Subcutaneous abdominal adipose tissue (tissue), 5 donors: Measurements from ENCODE around the gene BEGAIN.

ENCODE experiments used
- H3K27ac ChIP-seq: one replicate; pipeline ENCODE4 v1.7.0; 2013; ENCODE audit warnings: low read depth, mild to moderate bottlenecking, inconsistent platforms, low read length, moderate library complexity
- H3K27me3 ChIP-seq, 5 donors: one replicate each; pipeline ENCODE4 v1.7.0; 2013; ENCODE audit warnings: low read length in 5 of 5, inconsistent platforms in 1 of 5; ENCODE audit not compliant: control insufficient read depth in 5 of 5, insufficient read depth in 4 of 5
- H3K36me3 ChIP-seq, 5 donors: one replicate each; pipeline ENCODE4 v1.7.0; 2013; ENCODE audit warnings: low read length in 5 of 5; ENCODE audit not compliant: control insufficient read depth in 5 of 5, insufficient read depth in 5 of 5
- H3K4me1 ChIP-seq, 5 donors: one replicate each; pipeline ENCODE4 v1.7.0; 2013; ENCODE audit warnings: low read length in 5 of 5, mild to moderate bottlenecking in 3 of 5, moderate library complexity in 1 of 5; ENCODE audit not compliant: control insufficient read depth in 5 of 5, insufficient read depth in 5 of 5
- H3K4me3 ChIP-seq, 5 donors: one replicate each; pipeline ENCODE4 v1.7.0; 2013; ENCODE audit warnings: low read length in 5 of 5, low read depth in 1 of 5
- H3K9ac ChIP-seq, 5 donors: one replicate each; pipeline ENCODE4 v1.7.0; 2013; ENCODE audit warnings: low read length in 5 of 5, mild to moderate bottlenecking in 4 of 5, moderate library complexity in 3 of 5
- H3K9me3 ChIP-seq, 5 donors: one replicate each; pipeline ENCODE4 v1.7.0; 2013; ENCODE audit warnings: low read length in 5 of 5; ENCODE audit not compliant: control insufficient read depth in 5 of 5
- donor health status: healthy.
- donor health status: healthy.
- donor health status: healthy.
- donor health status: healthy.
- donor health status: healthy.

The BEGAIN gene

DNA sequence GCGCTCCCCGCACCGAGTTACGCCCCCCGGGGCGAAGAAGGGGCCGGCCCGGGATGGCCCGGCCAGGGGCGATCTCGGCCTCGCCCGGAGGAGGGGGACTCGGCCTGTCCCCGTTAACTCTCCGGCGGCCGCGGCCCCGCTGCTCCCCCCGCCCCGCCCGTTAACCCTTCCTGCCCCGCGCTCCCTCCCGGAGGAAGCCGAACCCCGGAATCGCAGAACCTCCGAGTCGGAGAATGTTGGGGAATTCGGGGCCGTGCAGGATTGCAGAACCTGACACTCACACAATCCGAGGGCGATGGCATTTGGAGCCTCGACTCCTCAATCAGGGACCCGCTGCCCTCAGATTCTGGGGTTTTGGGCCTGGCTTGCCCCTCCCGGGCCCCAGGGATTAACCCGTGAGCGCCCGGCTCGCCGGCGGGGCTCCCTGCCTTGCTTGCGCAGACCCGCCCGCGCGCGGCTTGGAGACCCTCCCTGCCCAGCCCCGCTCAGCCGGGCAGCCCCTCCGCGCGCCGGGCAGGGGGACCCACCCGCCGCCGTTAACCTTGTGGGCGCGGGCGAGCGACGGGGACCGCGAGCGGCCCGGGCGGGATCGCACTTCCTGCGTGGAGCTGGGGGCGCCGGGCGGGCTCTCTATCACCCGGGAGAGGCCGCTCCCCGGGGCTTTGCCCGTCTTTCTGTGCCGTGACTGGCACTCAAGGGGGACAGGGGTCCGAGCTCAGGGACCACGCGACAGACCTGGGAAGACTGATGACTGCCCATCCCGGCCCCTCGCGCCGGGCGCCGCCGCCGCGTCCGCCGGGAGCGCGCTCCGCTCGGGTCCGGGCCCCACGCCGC, 18.8 kb downstream of the BEGAIN start:
- Histone ChIP-seq H3K9me3 (no peaks in the 10 kb centered on the region), H3K4me3 (peak overlapping the region in 3 of 5 donors; percentile 30 to 46 (median 39)), H3K36me3 (no peaks in the 10 kb centered on the region), H3K27me3 (peaks cover 43 to 66% (median 57%) of the 10 kb centered on the region in 5 donors), H3K9ac (no peak overlapping the region), H3K4me1 (peaks cover 0 to 27% (median 12%) of the 10 kb centered on the region in 5 donors), H3K27ac (no peak overlapping the region)

DNA sequence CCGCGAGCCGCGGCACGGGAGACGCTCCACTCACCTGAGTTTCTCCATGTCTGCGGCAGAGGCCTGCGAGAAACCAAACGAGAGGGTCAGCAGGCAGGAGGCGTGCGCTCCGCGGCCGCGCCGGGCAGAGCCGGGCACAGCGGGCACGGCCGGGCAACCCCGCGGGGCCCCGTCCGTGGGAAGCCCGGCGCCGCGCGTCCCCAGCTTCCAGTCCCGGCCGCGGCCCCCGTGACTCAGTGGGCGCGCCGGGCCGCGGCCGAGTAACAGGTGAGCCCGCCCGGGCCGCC, 19.4 kb downstream of the BEGAIN start:
- Histone ChIP-seq H3K27ac (no peak overlapping the region), H3K4me3 (peak overlapping the region in 3 of 5 donors; percentile 17 to 51 (median 46)), H3K27me3 (peaks cover 42 to 63% (median 54%) of the 10 kb centered on the region in 5 donors), H3K9ac (no peak overlapping the region), H3K4me1 (peaks cover 0 to 27% (median 12%) of the 10 kb centered on the region in 5 donors), H3K9me3 (no peaks in the 10 kb centered on the region), H3K36me3 (no peaks in the 10 kb centered on the region)

DNA sequence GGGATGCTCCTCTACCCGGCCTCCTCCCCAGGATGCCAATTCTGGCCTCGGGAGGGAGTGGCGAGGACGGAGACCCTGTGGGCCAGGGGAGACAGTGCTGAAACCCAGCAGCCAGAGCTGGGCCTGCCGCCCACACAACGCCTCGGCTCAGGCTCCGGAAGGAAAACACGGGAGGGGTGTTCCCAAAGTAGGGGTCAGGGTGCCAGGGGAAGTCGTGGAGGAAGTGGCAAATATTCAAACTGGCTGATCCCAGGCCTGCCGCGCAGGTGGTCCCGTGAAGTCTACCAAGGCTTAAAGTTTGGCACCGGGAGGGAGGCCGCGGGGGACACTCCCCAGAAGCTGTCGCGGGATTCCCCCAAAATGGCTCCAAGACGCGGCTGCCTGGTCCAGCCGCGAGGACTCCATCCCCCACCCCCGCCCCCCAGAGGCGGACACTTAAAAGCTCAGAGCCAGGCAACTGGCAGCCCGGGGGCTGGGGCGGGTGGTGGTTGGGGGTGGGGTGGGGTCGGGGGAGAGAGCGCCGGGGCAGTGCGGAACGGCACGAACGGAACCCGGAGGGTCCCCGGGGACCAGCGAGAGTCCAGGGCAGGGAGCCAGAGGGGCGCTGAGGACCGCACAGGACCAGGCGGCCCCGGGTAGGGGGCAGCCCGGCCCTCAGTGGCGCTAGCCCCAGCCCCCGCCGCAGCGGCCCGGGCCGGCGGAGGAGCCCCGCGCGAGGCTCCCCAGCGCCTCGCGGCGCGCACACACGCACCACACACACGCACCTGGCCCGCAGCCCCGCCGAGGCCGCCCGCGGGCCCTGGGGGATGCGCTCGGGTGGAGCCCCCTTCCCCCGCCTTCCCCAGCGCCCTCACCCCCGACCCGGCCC, 20.0 kb downstream of the BEGAIN start:
- H3K9me3 ChIP-seq, result no peaks in the 10 kb centered on the region
- peak overlapping the region in 4 of 5 donors; percentile 46 to 51 (median 48) for H3K4me3 ChIP-seq
- no peak overlapping the region for H3K27ac ChIP-seq
- no peak overlapping the region for H3K9ac ChIP-seq
- H3K36me3 ChIP-seq, result no peaks in the 10 kb centered on the region
- peaks cover 0 to 27% (median 12%) of the 10 kb centered on the region in 5 donors for H3K4me1 ChIP-seq
- peaks cover 36 to 57% (median 50%) of the 10 kb centered on the region in 5 donors for H3K27me3 ChIP-seq

DNA sequence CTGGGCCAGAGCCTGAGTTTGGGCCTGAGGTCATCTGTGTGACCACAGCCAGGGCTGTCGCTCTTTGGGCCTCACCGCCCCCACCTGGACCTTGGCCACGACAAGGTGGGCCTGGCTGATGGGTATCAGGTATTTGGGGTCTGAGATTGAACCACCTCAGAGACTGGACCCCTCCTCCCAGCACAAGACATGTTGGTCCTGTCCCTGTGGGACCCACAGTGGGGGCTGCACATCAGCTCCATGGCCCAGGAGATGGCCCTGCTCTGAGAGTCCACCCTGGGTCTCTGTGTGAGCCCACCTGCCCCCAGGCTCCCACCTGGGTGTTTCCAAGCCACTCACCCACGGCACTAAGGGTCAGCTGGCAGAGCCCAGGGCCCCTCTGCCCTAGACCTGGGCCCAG, 20.6 kb downstream of the BEGAIN start:
- Histone ChIP-seq H3K4me3 (peak overlapping the region in 1 of 5 donors; percentile 46), H3K9ac (no peak overlapping the region), H3K27ac (no peak overlapping the region), H3K4me1 (peaks cover 0 to 27% (median 12%) of the 10 kb centered on the region in 5 donors), H3K27me3 (peaks cover 34 to 51% (median 45%) of the 10 kb centered on the region in 5 donors), H3K9me3 (no peaks in the 10 kb centered on the region), H3K36me3 (no peaks in the 10 kb centered on the region)

DNA sequence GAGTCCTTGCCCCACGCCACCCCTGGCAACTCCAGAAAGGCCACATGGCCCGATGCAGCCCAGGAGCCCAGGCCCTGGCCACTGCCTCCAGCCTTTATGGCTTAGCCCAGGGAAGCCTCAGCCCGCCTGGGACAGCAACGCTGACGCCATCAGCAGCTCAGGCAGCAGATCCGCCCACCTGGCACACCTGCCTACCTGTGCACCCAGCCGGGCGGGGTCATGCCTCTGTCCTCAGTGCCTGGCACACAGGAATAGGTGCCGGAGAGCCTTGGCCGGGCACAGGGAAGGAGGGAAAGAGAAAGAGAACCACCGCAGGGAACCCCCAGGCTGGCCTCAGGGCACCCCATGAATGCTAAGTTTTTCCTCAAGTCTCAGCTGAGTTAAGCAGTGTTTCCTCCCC, 21.1 kb downstream of the BEGAIN start:
- peaks cover 34 to 47% (median 42%) of the 10 kb centered on the region in 5 donors for H3K27me3 ChIP-seq
- no peak overlapping the region for H3K27ac ChIP-seq

DNA sequence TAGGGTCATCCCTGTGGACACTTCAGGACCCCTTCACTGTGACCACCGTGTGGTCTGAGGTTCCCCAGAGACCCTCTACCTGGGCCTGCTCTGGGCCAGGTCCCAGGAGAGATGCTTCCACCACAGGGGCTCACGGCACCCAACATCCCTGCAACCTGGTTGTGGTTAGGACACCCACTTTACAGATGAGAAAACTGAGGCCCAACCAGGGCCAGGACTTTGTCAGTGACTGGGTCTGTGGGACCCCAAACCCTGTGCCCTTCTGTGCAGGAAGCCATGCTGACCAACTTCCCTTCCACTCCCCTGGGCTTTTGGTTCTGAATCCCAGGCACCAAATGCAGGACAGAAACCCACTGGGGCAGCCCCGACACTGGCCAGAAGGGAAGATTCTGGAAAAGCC, 21.6 kb downstream of the BEGAIN start:
- no peak overlapping the region for H3K27ac ChIP-seq
- no peak overlapping the region for H3K9ac ChIP-seq
- no peaks in the 10 kb centered on the region for H3K36me3 ChIP-seq
- no peak overlapping the region for H3K4me3 ChIP-seq
- no peaks in the 10 kb centered on the region for H3K9me3 ChIP-seq
- H3K27me3 ChIP-seq, result peaks cover 29 to 46% (median 38%) of the 10 kb centered on the region in 5 donors
- H3K4me1 ChIP-seq, result peaks cover 0 to 27% (median 12%) of the 10 kb centered on the region in 5 donors

More for the DNA sequence above, 21.1 kb downstream of the BEGAIN start:
- H3K4me1 ChIP-seq, result peaks cover 0 to 27% (median 12%) of the 10 kb centered on the region in 5 donors
- no peak overlapping the region for H3K4me3 ChIP-seq
- H3K9me3 ChIP-seq, result no peaks in the 10 kb centered on the region
- H3K36me3 ChIP-seq, result no peaks in the 10 kb centered on the region
- no peak overlapping the region for H3K9ac ChIP-seq

DNA sequence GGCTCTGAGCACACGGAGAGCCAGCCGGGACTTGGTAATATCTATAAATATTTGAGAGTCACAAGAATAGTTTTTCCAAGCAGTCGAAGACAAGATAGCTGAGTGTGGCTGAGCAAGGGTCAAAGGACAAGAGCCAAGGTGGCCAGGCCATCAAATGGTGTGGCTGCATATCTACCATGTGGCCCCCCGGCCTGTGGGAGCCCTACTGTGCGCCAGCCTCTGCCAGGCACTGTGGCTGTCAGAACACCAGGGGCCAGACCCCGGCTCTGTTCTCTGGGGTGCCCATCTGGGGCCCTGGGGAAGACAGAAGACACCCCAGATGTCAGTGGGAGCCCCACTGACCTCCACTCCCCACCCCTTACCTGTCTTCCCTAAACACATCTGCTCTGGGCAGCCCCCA, 22.7 kb downstream of the BEGAIN start:
- H3K27me3 ChIP-seq, result peaks cover 20 to 41% (median 27%) of the 10 kb centered on the region in 5 donors
- H3K9me3 ChIP-seq, result no peaks in the 10 kb centered on the region

DNA sequence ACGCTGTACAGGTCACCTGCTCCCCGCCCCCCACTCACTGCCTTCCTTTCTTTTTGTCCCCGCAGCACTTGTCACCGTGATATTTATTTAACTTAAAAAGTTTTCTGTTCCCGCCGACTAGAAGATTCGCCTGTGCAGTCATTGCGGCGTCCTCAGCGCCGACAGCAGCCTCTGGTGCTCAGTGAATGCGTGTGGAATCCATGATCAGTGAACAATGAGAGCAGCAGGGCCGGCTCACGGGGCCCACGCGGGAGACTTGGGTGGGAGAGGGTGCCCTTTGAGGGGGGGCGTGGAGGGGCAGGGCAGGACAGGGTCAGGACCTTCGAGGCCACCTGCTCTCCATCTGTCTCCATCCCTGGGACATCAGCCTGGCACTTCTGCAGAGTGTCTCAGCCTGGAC, 24.5 kb downstream of the BEGAIN start:
- Histone ChIP-seq H3K27ac (no peak overlapping the region), H3K9me3 (no peaks in the 10 kb centered on the region), H3K9ac (no peak overlapping the region), H3K36me3 (no peaks in the 10 kb centered on the region), H3K4me1 (peaks cover 0 to 16% (median 9%) of the 10 kb centered on the region in 5 donors), H3K4me3 (no peak overlapping the region), H3K27me3 (peaks cover 17 to 46% (median 28%) of the 10 kb centered on the region in 5 donors)

More for the DNA sequence above, 22.7 kb downstream of the BEGAIN start:
- no peak overlapping the region for H3K9ac ChIP-seq
- no peak overlapping the region for H3K27ac ChIP-seq
- no peaks in the 10 kb centered on the region for H3K36me3 ChIP-seq
- H3K4me3 ChIP-seq, result no peak overlapping the region
- peaks cover 0 to 27% (median 12%) of the 10 kb centered on the region in 5 donors for H3K4me1 ChIP-seq

DNA sequence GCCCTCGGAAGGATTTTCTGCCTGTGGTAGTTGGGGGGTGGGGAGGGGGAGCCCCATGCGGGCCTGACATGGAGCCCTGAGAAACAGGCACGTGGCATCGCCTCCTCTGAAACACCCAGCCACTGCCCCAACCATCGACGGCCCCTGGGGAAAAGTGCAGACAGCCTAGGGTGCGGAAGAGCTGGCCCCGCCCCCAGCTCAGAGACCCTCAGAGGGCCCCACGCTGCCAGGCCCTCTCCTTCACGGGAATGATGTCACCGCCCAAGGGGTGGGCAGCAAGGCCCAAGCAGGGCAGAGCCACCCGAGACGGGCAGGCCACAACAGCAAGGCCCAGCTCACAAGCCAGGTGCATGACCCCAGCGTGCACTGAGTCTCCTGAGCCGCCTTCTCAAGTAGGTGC, 26.2 kb downstream of the BEGAIN start:
- Histone ChIP-seq H3K4me3 (no peak overlapping the region), H3K27me3 (peaks cover 6 to 41% (median 19%) of the 10 kb centered on the region in 5 donors), H3K4me1 (peaks cover 0 to 20% (median 2%) of the 10 kb centered on the region in 5 donors), H3K9ac (no peak overlapping the region), H3K9me3 (no peaks in the 10 kb centered on the region), H3K36me3 (no peaks in the 10 kb centered on the region), H3K27ac (no peak overlapping the region)

DNA sequence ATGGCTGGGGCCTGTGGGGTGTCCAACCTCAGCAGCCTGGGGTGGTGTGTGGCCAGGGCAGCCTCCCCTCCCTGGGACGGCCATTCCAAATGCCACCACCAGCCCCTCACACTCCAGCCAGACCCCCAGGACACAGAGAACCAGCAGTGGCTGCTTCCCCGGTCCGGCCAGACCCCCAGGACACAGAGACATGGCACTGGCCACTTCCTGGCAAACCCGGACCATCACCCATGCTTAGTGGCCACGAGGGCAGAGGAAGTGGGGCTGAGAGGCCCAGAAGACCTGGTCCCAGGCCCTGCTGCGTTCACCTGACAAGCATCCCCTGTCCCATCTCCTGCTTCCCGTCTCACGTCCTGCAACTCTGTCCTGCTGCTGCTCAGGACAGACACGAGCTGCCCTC, 26.7 kb downstream of the BEGAIN start:
- Histone ChIP-seq H3K4me1 (peaks cover 0 to 20% (median 2%) of the 10 kb centered on the region in 5 donors), H3K9ac (no peak overlapping the region), H3K27me3 (peaks cover 4 to 35% (median 21%) of the 10 kb centered on the region in 5 donors), H3K9me3 (no peaks in the 10 kb centered on the region), H3K4me3 (no peak overlapping the region), H3K27ac (no peak overlapping the region), H3K36me3 (no peaks in the 10 kb centered on the region)
